Skeletal muscle satellite cell (primary cell): ENCODE measurements around the gene PKP2.

Source experiments
- H3K27me3 ChIP-seq: 2 replicates; pipeline ENCODE4 v1.7.0; 2013; ENCODE audit warnings: low read length; ENCODE audit not compliant: control insufficient read depth, insufficient read depth
- H3K36me3 ChIP-seq: 2 replicates; pipeline ENCODE4 v1.7.0; 2013; ENCODE audit warnings: mild to moderate bottlenecking, control low read depth, low read length; ENCODE audit not compliant: insufficient read depth
- H3K4me1 ChIP-seq: 2 replicates; pipeline ENCODE4 v1.7.0; 2013; ENCODE audit warnings: low read length; ENCODE audit not compliant: control insufficient read depth, insufficient read depth
- H3K4me2 ChIP-seq: 2 replicates; pipeline ENCODE4 v1.7.0; 2013; ENCODE audit warnings: mild to moderate bottlenecking, low read length
- H3K4me3 ChIP-seq: 2 replicates; pipeline ENCODE4 v1.7.0; 2013; ENCODE audit warnings: low read length
- H3K9ac ChIP-seq: 2 replicates; pipeline ENCODE4 v1.7.0; 2013; ENCODE audit warnings: mild to moderate bottlenecking, low read depth, low read length, moderate library complexity
- H3K9me3 ChIP-seq: replicated peaks from 2 replicates; pipeline ENCODE4 v1.7.0; 2013; ENCODE audit warnings: mild to moderate bottlenecking, control low read depth, low read length

Gene PKP2

GRCh38 chr12:32828120-32828519 is 68.5 kb downstream of the PKP2 start:
- Histone ChIP-seq H3K4me1 (no peaks in the 10 kb centered on the region), H3K9ac (no peak overlapping the region), H3K9me3 (no peaks in the 10 kb centered on the region), H3K4me2 (no peak overlapping the region), H3K27me3 (no peaks in the 10 kb centered on the region), H3K4me3 (no peak overlapping the region), H3K36me3 (no peaks in the 10 kb centered on the region)

DNA sequence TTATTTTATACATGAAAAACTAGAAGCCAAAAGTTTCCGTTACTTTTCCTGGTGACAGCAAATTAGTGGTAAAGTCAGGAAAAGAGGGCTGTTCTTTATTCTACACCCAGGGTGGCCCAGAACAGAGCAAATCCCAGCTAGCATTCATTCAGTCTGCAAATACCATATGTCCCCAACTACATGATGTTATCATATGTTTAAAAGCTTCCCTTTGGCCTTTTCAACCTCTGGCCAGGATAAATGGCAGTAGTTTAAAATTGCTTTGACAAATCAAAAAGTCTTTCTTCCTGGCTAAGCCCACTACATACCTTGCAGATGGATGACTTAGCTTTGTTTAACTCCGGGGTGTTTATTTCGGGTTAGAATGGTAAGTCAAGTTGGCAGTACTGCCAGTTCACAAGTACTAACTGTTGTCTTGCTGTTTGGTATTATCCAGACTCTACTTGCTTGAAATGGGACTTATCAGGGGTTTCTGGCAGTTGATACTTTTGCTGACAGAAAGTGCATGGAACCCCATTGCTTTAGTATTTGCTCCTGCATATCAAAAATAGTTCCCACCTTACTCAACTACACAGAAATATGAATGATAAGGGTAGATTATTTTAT is 69.7 kb downstream of the PKP2 start:
- H3K36me3 ChIP-seq = no peaks in the 10 kb centered on the region
- H3K27me3 ChIP-seq = no peaks in the 10 kb centered on the region
- H3K4me2 ChIP-seq = no peak overlapping the region
- H3K4me1 ChIP-seq = no peaks in the 10 kb centered on the region
- H3K4me3 ChIP-seq = no peak overlapping the region
- no peak overlapping the region for H3K9ac ChIP-seq
- H3K9me3 ChIP-seq = no peaks in the 10 kb centered on the region

- no peaks in the 10 kb centered on the region for H3K36me3 ChIP-seq
- no peak overlapping the region for H3K4me2 ChIP-seq
- H3K4me3 ChIP-seq = no peak overlapping the region
- no peaks in the 10 kb centered on the region for H3K4me1 ChIP-seq
- no peaks in the 10 kb centered on the region for H3K9me3 ChIP-seq
- no peak overlapping the region for H3K9ac ChIP-seq
- no peaks in the 10 kb centered on the region for H3K27me3 ChIP-seq
Measured at GRCh38 chr12:32824596-32824995, 72.0 kb downstream of the PKP2 start.

DNA sequence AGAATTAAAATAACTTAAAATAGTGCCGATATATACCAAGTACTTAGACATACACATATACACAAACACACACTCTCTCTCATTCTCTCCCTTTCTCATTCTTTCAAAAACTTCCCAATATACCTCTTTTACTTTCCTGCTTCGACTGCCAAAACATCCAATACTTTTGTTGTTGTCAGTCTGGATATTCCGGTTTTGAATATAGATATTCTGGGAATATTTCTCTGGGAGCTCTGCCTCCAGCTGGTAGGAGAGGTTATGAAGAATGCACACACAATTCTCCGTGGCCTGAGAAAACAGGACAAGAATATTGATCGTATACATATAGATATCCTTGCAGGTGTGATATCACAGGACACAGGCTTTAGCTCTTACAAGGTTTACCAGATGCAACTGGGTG is 74.2 kb downstream of the PKP2 start:
- Histone ChIP-seq H3K36me3 (no peaks in the 10 kb centered on the region), H3K9ac (no peak overlapping the region)

GRCh38 chr12:32821710-32822109 is 74.9 kb downstream of the PKP2 start:
- Histone ChIP-seq H3K4me2 (no peak overlapping the region), H3K4me3 (no peak overlapping the region), H3K36me3 (no peaks in the 10 kb centered on the region), H3K9ac (no peak overlapping the region), H3K9me3 (no peaks in the 10 kb centered on the region), H3K27me3 (no peaks in the 10 kb centered on the region), H3K4me1 (no peaks in the 10 kb centered on the region)

More for the DNA sequence above, 74.2 kb downstream of the PKP2 start:
- Histone ChIP-seq H3K4me2 (no peak overlapping the region), H3K4me1 (no peaks in the 10 kb centered on the region), H3K27me3 (no peaks in the 10 kb centered on the region), H3K4me3 (no peak overlapping the region), H3K9me3 (no peaks in the 10 kb centered on the region)

GRCh38 chr12:32821293-32821692 is 75.3 kb downstream of the PKP2 start:
- H3K9me3 ChIP-seq = no peaks in the 10 kb centered on the region
- no peak overlapping the region for H3K4me3 ChIP-seq
- no peaks in the 10 kb centered on the region for H3K36me3 ChIP-seq
- H3K27me3 ChIP-seq = no peaks in the 10 kb centered on the region
- H3K4me1 ChIP-seq = no peaks in the 10 kb centered on the region
- H3K9ac ChIP-seq = no peak overlapping the region
- H3K4me2 ChIP-seq = no peak overlapping the region

- Histone ChIP-seq H3K27me3 (no peaks in the 10 kb centered on the region), H3K4me1 (no peaks in the 10 kb centered on the region), H3K9me3 (no peaks in the 10 kb centered on the region), H3K9ac (no peak overlapping the region), H3K4me2 (no peak overlapping the region), H3K4me3 (no peak overlapping the region), H3K36me3 (no peaks in the 10 kb centered on the region)
Measured at GRCh38 chr12:32820376-32820931, 76.1 kb downstream of the PKP2 start.

DNA sequence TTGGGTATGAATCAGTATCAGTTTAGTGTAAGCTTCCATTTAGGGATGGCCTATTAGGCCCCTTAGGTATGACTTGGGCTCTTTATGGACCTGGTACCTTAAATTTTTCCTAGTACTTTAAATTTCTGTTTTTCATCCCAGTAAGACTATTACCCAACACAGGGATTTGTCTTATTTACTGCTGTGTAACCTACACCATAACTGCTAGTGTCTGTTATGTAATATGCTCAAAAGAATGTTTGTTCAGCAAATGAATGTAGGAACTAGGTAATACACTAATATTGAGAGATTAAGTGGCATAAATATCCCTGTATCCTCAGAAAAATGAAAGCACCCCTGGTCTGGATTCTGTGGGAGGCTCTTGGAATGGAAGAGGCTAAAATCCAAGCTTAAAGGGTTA is 77.2 kb downstream of the PKP2 start:
- Histone ChIP-seq H3K27me3 (no peaks in the 10 kb centered on the region), H3K4me3 (no peak overlapping the region), H3K36me3 (no peaks in the 10 kb centered on the region), H3K4me1 (no peaks in the 10 kb centered on the region), H3K9me3 (no peaks in the 10 kb centered on the region), H3K4me2 (no peak overlapping the region), H3K9ac (no peak overlapping the region)

GRCh38 chr12:32811686-32812392 is 84.7 kb downstream of the PKP2 start:
- Histone ChIP-seq H3K27me3 (no peaks in the 10 kb centered on the region), H3K36me3 (no peaks in the 10 kb centered on the region), H3K4me2 (no peak overlapping the region), H3K9ac (no peak overlapping the region), H3K4me3 (no peak overlapping the region), H3K4me1 (no peaks in the 10 kb centered on the region), H3K9me3 (no peaks in the 10 kb centered on the region)

DNA sequence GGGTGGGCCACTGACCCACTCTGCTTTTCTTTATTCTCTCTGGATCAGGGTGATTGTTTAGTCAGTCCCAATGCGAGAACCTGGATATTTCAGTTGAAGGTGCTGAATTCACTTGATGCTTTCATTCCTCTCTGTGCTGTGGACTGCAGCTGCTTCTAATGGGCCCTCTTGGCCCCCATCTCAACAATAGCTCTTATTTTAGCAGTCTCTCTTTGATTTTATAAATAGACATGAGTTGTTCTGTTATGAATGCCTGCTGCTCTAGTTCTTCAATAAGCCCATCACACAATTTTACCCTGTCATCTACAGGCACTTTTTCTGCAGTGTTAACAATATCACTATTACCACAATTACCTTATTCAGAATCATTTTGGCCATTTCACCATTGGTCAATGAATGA is 86.7 kb downstream of the PKP2 start:
- Histone ChIP-seq H3K4me2 (no peak overlapping the region), H3K9ac (no peak overlapping the region), H3K27me3 (no peaks in the 10 kb centered on the region), H3K4me3 (no peak overlapping the region), H3K4me1 (no peaks in the 10 kb centered on the region), H3K9me3 (no peaks in the 10 kb centered on the region), H3K36me3 (no peaks in the 10 kb centered on the region)

GRCh38 chr12:32809196-32809595 is 87.4 kb downstream of the PKP2 start:
- H3K9ac ChIP-seq = no peak overlapping the region
- no peak overlapping the region for H3K4me3 ChIP-seq
- no peak overlapping the region for H3K4me2 ChIP-seq
- no peaks in the 10 kb centered on the region for H3K36me3 ChIP-seq
- no peaks in the 10 kb centered on the region for H3K27me3 ChIP-seq
- no peaks in the 10 kb centered on the region for H3K4me1 ChIP-seq
- no peaks in the 10 kb centered on the region for H3K9me3 ChIP-seq

- Histone ChIP-seq H3K9me3 (no peaks in the 10 kb centered on the region), H3K4me3 (no peak overlapping the region), H3K9ac (no peak overlapping the region), H3K4me1 (no peaks in the 10 kb centered on the region), H3K36me3 (no peaks in the 10 kb centered on the region), H3K27me3 (no peaks in the 10 kb centered on the region), H3K4me2 (no peak overlapping the region)
Measured at GRCh38 chr12:32804301-32804700, 92.3 kb downstream of the PKP2 start.
